GM21529 (cell line): ENCODE measurements around the gene PKMYT1.

Source experiments
- ATAC-seq: cut with Tn5 transposase; IDR thresholded peaks from one replicate; pipeline ENCODE4 v1.9.1; 2021; ENCODE audit not compliant: unreplicated experiment

The PKMYT1 gene

GRCh38 chr16:2974319-2975056, 5.8 kb downstream of the PKMYT1 start:
- ATAC-seq = no peak

- no peak for ATAC-seq
Observed at GRCh38 chr16:2973605-2974318, 6.5 kb downstream of the PKMYT1 start.

GRCh38 chr16:2973093-2973492, 7.2 kb downstream of the PKMYT1 start:
- ATAC-seq = no peak

- ATAC-seq = no peak
Observed at GRCh38 chr16:2971985-2972784, 8.1 kb downstream of the PKMYT1 start.

- no peak for ATAC-seq
Observed at GRCh38 chr16:2971134-2971984, 8.9 kb downstream of the PKMYT1 start.

GRCh38 chr16:2970563-2970962, 9.7 kb downstream of the PKMYT1 start:
- ATAC-seq = no peak

GRCh38 chr16:2969545-2970521, 10.4 kb downstream of the PKMYT1 start:
- peak; percentile 43 for ATAC-seq

GRCh38 chr16:2968738-2969544, 11.3 kb downstream of the PKMYT1 start, which contains the start of gene PAQR4:
PAQR4 (plus strand) TSS chr16:2969348; CDS start chr16:2969675, 327 bp downstream.
- peak; percentile 66 for ATAC-seq

GRCh38 chr16:2968368-2968737, 11.9 kb downstream of the PKMYT1 start:
- ATAC-seq = no peak

- ATAC-seq = no peak
Observed at GRCh38 chr16:2967721-2968161, 12.5 kb downstream of the PKMYT1 start.

- no peak for ATAC-seq
Observed at GRCh38 chr16:2967211-2967631, 13.0 kb downstream of the PKMYT1 start.

- no peak for ATAC-seq
Observed at GRCh38 chr16:2966808-2967191, 13.4 kb downstream of the PKMYT1 start.

- ATAC-seq = no peak
Observed at GRCh38 chr16:2966043-2966807, 14.0 kb downstream of the PKMYT1 start.

GRCh38 chr16:2964475-2965336, 15.5 kb downstream of the PKMYT1 start:
- ATAC-seq = no peak

- no peak for ATAC-seq
Observed at GRCh38 chr16:2963723-2964474, 16.3 kb downstream of the PKMYT1 start, which contains the start of gene KREMEN2. KREMEN2 (plus strand) TSS chr16:2964275; CDS start chr16:2964521, 246 bp downstream.

- no peak for ATAC-seq
Observed at GRCh38 chr16:2963074-2963722, 17.0 kb downstream of the PKMYT1 start.
